Measurements from ENCODE around the gene MRGPRD.

MRGPRD gene

DNA sequence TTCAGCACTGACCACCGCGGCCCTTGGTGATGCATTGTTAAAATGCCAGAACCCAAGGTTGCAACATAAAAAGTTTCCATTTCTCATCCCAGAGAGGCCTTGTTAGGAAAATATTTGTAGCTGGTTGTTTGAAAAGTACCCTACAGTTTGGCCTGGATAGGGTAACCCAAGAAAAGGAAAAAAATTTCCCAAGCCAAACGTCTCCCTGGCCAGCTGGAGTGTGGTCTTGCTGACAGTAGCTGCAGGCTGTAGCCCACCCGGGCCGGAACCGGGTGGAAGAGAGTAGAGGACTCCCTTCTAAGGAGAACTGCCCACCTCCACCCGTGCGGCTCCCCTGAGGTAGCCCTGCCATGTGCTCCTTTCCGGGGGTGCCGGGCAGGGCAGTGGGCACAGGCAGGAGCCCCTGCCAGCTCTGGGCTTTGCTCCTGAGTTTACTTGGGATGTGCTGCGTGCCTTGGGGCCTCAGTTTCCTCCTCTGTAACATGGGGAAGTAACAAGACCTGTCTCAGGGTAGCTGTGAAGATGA lies 38.6 kb downstream of the MRGPRD start:
- no peak for DNase-seq

GRCh38 chr11:68941324-68942094 lies 39.3 kb downstream of the MRGPRD start:
- DNase-seq = no peak

DNA sequence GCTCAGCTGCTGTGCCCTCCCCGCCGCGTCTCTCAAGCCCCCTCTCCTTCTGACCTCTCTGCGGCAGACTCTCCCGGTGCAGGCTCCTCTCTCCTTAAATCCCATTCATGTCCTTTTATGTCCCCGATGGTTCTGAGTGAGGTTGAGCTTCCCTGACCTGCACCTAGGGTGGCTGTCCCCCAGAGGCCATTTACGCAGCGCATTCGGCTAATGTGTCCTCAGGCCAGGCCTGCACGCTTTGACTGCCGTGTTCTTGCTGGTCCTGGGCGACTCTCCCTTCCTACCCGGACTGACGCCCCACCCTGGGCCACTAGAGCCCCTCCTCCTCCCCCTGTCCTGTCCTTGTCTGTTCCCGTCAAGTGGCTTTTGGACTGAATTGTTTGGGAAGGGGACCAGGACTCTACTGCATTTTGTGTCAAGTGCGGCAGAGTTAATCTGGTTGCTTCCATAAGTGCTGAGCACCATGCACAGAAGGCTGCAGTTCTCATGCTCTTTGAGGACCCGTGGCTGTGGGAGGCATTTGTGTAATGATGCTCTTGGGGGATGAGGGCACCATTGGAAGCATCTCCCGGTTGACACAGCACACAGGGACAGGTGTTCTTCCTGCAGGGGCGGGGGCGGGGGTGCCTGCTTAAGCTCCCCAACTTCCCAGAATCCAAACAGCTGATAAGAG lies 40.0 kb downstream of the MRGPRD start:
- DNase-seq = no peak

DNA sequence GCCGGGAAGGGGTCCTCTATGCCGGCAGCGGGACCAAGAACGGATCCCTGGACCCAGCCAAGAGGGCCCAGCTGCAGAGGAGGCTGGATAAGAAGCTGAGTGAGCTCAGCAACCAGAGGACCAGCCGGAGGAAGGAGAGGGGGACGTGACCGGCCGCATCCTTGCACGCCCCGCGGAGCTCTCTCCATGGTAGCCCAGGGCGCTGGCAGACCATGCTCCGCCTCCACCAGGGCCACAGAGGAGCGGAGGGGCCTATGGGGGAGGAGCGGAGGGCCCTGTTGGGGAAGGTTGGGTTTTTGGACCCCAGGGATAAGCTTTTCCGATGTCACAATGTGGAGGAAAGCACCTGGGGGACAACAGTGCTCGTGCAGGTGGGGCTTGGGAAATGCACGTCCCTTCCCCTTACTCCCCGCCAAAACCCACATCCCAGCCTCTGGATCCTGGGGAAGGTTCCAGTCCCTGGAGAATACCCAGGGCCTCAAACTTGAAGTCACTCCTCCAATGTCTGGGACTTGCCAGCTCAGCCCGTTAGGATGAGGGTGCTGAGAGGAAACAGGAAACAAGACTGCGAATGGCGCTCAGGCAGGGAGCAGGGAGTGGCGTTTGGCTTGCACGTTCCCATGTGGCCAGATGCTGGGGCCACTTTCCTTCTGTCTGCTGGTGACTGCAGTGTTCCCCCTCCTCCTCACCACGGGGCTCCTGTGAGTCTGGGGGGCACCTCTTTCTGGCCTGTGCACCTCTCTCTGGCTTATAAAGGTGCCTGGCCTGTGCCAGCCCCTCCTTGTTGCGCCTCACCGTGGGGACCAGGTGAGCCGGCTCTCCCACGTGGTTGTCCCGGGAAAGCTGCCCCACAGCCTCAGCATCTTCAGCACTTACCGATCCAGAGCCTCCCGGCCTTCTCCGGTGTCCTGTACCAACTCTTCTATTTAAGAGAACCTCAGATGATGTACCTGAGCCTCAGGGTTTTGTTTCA lies 40.9 kb downstream of the MRGPRD start:
- DNase-seq = no peak

DNA sequence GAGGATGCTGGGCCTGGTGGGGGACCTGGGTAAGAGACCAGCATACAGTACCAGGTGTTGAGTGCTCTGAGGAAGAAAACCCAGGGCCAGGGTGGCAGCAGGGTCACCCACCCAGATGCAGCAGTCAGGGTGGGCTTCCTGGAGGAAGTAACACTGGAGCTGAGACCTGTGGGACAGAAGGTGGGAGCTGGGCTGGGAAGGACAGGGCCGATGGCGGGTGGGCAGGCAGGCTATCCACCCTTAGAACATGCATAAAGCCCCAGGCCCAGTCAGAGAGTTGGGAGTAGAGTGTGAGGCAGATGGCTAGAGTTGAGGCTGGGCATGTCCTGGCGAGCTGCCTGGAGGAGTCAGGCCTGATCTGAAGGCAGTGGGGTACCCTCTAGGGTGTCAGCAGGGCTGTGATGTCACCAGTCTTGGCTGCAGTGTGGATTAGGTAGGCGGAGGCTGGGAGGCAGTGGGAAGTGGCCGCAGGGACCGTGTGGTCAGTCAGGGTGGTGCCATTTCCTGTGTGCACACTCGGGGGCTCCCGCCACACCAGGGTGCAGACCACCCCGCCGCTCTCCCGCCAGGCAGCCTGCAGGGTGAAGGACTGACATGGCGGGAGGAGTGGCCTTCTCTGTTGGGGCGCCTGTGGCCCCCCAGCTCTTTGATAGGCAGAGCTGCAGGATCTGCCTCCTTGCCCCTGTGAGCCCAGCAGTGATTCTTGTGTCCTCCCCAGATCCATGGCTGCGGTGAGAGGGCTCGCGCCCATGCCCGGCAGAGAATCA lies 41.8 kb downstream of the MRGPRD start:
- DNase-seq = no peak

- DNase-seq = no peak
Measured at GRCh38 chr11:68938088-68938487, 42.7 kb downstream of the MRGPRD start.

DNA sequence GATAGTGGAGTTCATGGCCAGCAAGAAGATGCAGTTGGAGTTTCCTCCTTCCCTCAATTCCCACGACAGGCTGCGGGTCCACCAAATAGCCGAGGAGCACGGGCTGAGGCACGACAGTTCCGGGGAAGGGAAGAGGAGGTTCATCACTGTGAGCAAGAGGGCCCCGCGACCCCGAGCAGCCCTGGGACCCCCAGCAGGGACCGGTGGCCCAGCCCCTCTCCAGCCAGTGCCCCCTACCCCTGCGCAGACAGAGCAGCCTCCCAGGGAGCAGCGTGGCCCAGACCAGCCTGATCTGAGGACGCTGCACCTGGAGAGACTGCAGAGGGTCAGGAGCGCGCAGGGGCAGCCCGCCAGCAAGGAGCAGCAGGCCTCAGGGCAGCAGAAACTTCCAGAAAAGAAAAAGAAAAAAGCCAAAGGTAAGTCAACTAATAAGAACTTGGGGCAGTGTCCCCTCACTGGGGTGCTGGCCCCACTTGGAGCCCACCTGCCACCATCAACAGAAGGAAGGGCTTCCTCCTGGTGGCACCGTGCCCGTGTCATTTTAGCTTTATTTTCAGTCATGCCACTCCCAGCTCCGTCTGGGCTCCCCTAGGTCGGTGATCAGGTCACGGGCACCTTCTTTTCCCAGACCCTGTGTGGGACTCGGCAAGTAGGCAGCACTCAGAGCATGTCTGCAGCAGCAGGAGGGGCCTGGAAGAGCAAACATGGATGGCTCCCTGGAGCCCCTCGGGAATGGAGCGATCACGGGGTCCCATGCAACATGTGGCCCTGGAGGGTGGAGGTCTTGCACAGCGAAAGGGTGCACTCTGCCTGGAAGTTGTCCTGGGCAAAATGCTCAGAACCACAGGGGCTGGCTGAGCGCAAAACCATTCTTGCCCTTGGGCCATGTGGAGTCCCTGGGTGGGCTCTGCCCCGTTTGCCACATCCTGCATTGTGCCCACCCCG lies 43.8 kb downstream of the MRGPRD start:
- no peak for DNase-seq

GRCh38 chr11:68936358-68936636 lies 44.5 kb downstream of the MRGPRD start:
- DNase-seq = no peak

DNA sequence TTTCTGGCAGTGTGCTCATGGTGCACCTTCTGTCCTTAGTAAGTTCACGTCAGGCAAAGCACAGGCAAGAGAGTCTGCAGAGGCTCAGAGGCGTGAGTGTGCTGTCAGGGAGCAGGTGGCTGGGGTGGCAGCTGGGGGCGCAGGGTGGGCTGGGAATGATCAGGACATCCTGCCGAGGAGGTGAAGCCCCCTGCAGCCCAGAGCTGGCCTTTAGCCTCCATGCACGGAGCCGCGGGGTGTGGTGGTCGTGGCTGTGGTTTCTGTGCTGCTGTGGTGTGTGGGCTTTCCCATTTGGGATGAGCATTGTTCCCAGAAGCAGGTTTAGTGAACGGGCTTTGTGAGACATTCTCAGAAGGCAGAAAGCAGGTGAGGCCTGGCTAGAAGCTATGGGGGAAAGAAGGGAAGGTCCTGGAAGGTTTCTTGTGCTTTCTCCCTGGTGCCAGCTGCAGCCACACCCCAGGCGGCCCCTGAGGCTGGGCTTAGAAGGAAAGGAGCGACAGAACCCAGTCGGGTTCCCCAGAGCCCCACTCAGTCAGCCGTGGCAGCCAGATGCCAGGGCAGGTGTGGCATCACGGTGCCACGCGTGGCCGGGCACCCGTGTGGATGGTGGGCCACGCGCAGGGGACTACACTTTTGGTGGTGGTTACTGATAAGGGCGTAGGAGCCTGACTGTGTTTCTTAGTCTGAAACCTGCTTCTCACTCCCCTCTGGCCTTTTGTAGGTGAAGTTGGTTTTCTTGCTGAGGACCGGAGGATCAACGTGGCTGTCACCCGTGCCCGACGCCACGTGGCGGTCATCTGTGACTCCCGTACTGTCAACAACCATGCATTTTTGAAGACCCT lies 45.0 kb downstream of the MRGPRD start:
- DNase-seq = no peak

DNA sequence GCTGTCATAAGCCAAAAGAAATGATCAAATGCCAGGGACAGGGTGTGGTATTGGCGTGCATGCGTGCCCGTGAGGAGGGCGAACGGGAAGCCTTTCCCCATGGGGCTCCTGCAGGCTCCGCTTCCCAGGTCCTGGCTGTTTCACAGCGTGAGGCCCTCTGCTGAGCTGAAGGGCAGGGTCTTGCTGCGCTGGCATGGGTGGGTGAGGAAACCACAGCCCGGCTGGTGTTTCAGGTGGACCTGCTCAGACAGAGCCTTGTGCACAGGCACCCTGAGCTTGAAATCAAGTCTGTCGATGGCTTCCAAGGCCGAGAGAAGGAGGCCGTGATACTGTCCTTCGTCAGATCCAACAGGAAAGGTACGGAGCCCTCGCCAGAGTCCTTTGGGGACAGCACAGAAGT lies 45.7 kb downstream of the MRGPRD start:
- DNase-seq = no peak

DNA sequence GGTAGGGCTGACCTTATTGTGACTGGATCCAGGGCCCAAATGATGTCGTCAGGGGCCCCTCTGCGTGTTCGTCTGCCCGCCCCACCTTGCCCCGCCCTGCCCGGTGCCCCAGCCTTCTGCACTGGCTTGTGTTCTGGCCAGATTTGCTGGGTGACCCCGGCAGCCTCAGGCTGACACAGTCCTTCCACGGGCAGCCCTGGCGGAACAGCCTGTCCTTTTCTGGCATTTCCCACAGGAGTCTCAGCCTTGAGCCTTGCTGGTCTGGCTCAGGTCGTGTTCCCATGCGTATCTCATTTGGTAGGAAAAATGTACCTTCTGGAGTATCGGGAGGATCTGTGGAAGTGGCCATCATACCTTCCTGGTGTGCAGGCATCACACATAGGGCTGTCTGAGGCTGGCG lies 46.1 kb downstream of the MRGPRD start:
- DNase-seq = no peak

GRCh38 chr11:68934321-68934645 lies 46.5 kb downstream of the MRGPRD start:
- DNase-seq = no peak

- DNase-seq = no peak
Measured at GRCh38 chr11:68933605-68934320, 47.0 kb downstream of the MRGPRD start.

- no peak for DNase-seq
Measured at GRCh38 chr11:68932933-68933577, 47.7 kb downstream of the MRGPRD start.

DNA sequence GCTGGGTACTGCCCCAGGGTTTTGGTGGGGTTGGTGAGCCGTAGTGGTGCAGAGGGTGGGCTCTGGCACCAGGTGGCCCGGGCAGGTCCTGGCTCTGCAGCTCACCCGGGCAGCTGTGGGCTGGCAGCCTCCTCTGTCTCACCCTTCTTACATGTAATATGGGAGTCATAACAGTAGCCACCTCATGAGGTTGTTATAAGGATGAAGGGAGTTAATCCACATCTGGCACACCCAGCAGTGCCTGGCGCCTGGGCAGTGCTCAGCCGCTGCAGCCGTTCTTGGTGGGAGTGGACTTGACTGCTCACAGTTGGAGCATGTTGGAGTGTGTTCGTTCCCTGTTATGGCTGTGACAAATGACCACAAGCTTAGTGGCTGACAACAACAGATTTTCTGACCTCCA lies 48.4 kb downstream of the MRGPRD start:
- DNase-seq = no peak

- DNase-seq = no peak
Measured at GRCh38 chr11:68931911-68932310, 48.9 kb downstream of the MRGPRD start.

DNA sequence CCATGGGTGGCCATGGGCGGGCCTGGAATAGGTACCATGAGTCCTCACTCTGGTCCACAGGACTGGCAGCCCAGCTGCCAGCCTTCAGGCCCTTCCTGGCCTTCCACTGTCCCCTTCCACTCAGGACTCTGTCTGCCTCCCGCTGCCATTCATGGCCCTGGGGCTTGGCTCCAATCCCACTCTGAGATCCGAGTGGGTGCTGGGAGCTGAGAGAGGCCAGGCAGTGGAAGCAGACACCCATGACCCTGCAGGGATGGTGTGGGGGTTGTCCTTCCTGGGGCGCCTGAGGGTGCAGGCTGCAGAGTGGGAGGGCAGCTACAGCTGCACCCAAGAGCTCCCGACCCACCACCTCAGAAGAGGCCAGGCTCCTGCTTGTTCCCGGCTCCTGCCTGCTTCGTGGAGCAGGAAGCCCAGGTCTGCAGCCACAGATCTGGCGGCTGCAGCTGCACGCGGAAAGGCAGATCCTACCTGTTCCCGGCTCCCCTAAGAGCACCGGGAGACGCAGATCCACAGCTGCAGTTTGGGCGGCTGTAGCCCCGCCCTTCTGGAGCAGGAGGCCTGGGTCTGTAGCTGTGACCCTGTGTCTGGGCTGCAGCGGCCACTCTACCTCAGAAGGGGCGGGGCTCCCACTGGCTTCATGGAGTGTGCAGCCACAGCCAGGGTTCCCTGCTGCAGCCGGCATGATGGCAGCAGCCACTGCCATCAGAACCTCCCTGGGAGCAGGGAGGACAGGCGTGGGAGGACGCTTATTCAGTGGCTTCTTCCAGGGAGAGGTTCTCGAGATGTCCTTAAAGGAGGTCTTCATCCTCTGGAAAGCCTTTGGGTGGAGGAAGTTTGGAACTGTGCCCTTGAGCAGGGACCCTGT lies 49.6 kb downstream of the MRGPRD start:
- DNase-seq = no peak

Measured in stimulated activated naive CD4-positive, alpha-beta T cell treated with Interleukin-2 at 50 U/mL for 16 hours (primary cell).